Measurements from ENCODE around the gene SYT2. TPM values are rescaled to one million over a fixed set of nuclear protein-coding genes. Genes with fewer than 3 reads are reported as not detected.
A peak's percentile ranks its signal among the peaks of the same experiment; 100 is the strongest.
"Not testable (repeated sequence)": the region's sequence is repeated elsewhere in the genome, so short reads cannot be mapped to it uniquely, and the experiment has no call there.

Gene SYT2
- total RNA-seq, 1 donor from 2014 or later: not detected

DNA sequence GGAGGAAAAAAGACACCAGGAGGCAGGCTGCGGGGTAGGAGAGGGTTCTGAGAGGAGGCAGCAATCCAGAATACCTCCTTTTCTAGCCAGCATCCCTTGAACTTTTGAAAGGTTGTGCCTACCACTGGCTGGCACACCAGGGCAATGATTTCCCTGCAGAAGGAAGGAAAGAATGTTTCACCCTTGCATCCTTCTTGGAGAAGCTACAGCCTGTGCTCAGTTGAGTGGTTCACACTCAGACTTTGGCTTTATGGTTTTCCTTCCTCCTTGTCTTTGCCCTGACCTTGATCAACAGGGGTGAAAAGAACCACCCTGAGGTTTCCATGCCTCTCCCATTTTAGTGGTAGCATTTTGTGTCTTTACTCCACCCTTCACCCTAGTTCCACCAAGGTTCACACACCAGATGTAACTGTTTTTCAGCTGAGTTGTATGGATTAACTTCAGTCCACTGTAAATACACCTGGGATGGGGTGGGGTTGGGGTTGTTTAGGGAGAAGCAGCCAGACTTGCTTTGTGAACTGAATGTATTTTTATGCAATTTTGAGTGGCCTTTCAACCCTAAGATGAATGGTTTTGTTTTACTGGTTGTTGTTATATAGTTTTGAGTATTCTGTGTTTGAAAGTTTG is 122.3 kb downstream of the SYT2 start:
- Histone ChIP-seq H3K27me3 (no peaks in the 10 kb centered on the region), H3K9me3 (no peaks in the 10 kb centered on the region), H3K4me1 (peaks cover 8 to 50% of the 10 kb centered on the region in 2 donors), H3K36me3 (peaks cover 13 to 37% of the 10 kb centered on the region in 2 donors), H3K27ac (peak overlapping the region; percentile 90 to 94), H3K4me3 (no peak overlapping the region)
- TF ChIP-seq, protein P1, sequence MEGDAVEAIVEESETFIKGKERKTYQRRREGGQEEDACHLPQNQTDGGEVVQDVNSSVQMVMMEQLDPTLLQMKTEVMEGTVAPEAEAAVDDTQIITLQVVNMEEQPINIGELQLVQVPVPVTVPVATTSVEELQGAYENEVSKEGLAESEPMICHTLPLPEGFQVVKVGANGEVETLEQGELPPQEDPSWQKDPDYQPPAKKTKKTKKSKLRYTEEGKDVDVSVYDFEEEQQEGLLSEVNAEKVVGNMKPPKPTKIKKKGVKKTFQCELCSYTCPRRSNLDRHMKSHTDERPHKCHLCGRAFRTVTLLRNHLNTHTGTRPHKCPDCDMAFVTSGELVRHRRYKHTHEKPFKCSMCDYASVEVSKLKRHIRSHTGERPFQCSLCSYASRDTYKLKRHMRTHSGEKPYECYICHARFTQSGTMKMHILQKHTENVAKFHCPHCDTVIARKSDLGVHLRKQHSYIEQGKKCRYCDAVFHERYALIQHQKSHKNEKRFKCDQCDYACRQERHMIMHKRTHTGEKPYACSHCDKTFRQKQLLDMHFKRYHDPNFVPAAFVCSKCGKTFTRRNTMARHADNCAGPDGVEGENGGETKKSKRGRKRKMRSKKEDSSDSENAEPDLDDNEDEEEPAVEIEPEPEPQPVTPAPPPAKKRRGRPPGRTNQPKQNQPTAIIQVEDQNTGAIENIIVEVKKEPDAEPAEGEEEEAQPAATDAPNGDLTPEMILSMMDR (IDR thresholded peaks at IDR 0.05): no peak
- DNase-seq (ENCODE audit: low spot score in 2 of 2): no peak
- intact Hi-C loops (cut with DNase I): loop anchor here (2.0 to 10.0 kb wide), 4 partner anchors 15 to 383 kb away; no protein-coding TSS in a partner anchor

DNA sequence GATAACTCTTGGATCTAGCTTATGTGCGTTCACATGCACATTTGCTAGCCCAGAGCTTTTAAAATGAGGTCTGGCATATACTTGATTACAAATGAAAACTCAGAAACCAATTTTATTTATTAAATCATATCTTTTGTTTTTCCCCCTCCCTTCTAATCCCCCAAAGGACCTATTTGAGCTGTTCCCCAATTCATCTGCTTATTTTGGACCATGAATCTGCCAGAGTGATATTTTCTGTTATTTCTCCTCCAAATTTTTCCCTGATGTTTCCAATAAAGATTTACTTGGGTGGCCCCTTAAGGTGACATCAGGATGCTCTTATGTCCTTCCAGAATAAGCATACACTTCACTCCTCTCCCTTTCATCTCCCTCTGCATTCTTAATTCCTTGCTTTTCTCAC is 123.4 kb downstream of the SYT2 start:
- intact Hi-C loops (cut with DNase I): loop anchor here (5.0 to 10.0 kb wide), 2 partner anchors 80 to 382 kb away; no protein-coding TSS in a partner anchor
- H3K27ac ChIP-seq: peak overlapping the region; percentile 90 to 94
- H3K36me3 ChIP-seq: peaks cover 20 to 44% of the 10 kb centered on the region in 2 donors
- DNase-seq (ENCODE audit: low spot score in 2 of 2): no peak
- TF ChIP-seq, protein P1 (IDR thresholded peaks at IDR 0.05): no peak
- no peak overlapping the region for H3K4me3 ChIP-seq
- H3K27me3 ChIP-seq: no peaks in the 10 kb centered on the region
- H3K4me1 ChIP-seq: peaks cover 8 to 48% of the 10 kb centered on the region in 2 donors
- no peaks in the 10 kb centered on the region for H3K9me3 ChIP-seq

DNA sequence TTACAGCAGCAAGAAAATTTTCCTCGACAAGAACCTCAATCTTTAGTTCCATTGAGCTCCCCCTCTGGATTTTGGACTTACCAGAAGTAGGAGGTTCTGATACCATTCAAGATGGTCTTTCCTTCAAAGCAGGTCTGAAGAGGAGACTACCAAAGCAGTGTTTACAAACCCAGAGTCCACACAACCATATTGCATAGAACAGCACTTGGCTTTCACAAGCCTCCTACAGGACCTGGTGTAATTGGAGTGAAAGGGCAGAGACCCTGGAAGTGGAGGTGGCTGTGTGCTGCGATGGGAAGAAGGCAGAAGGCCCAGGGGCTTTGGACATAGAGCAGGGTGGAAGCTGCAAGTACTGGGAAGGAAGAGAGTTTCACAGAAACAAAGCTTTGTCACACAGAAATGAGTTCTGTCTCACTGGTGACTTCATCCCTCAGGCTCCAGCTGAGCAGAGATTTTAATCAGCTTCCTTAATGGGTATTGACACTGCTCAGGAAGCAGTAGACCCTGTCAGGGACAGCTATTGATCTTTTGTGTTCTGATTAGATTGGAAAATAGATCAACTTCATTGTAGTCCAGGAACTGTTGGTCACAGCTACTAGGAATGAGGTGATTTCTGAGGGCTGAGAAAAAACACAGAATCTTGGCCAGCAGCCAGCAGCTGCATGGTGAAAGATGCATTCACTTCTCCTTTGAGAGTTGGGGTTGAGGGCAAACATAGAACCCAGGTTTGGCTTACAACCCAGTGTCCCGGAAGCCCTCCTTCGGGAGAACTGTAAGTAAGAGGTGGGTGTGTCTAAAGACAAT is 124.0 kb downstream of the SYT2 start:
- Histone ChIP-seq H3K27me3 (no peaks in the 10 kb centered on the region), H3K4me1 (peaks cover 8 to 48% of the 10 kb centered on the region in 2 donors), H3K9me3 (no peaks in the 10 kb centered on the region), H3K36me3 (peaks cover 26 to 46% of the 10 kb centered on the region in 2 donors), H3K4me3 (no peak overlapping the region), H3K27ac (peak overlapping the region; percentile 90 to 94)
- TF ChIP-seq, protein P1 (IDR thresholded peaks at IDR 0.05): no peak
- no peak for DNase-seq (ENCODE audit: low spot score in 2 of 2)
- intact Hi-C loops (cut with DNase I): loop anchor here (5.0 to 10.0 kb wide), 2 partner anchors 79 to 381 kb away; no protein-coding TSS in a partner anchor

DNA sequence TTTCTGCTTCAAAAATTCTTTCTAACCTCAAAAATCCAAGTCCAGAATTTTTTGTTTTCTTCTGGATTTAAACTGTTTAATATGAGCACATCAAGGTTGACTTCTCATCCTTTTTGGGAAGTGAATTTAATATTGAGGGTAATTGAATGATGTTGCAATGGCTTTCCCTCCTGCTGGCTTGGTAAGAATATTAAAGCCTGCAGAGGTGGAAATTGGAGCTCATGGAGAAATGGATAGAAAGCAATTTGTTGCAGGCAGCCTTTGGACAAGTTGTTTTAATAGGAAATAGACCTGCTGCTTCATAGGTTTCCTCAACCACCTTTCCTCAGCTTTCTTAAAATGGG is 124.7 kb downstream of the SYT2 start:
- TF ChIP-seq, protein P1 (IDR thresholded peaks at IDR 0.05): no peak
- peaks cover 33 to 53% of the 10 kb centered on the region in 2 donors for H3K36me3 ChIP-seq
- no peaks in the 10 kb centered on the region for H3K9me3 ChIP-seq
- no peak overlapping the region for H3K4me3 ChIP-seq
- H3K4me1 ChIP-seq: peaks cover 8 to 48% of the 10 kb centered on the region in 2 donors
- H3K27me3 ChIP-seq: no peaks in the 10 kb centered on the region
- no peak for DNase-seq (ENCODE audit: low spot score in 2 of 2)
- peak overlapping the region; percentile 90 to 94 for H3K27ac ChIP-seq
- intact Hi-C loops (cut with DNase I): loop anchor here (5.0 to 10.0 kb wide), 2 partner anchors 78 to 381 kb away; no protein-coding TSS in a partner anchor

DNA sequence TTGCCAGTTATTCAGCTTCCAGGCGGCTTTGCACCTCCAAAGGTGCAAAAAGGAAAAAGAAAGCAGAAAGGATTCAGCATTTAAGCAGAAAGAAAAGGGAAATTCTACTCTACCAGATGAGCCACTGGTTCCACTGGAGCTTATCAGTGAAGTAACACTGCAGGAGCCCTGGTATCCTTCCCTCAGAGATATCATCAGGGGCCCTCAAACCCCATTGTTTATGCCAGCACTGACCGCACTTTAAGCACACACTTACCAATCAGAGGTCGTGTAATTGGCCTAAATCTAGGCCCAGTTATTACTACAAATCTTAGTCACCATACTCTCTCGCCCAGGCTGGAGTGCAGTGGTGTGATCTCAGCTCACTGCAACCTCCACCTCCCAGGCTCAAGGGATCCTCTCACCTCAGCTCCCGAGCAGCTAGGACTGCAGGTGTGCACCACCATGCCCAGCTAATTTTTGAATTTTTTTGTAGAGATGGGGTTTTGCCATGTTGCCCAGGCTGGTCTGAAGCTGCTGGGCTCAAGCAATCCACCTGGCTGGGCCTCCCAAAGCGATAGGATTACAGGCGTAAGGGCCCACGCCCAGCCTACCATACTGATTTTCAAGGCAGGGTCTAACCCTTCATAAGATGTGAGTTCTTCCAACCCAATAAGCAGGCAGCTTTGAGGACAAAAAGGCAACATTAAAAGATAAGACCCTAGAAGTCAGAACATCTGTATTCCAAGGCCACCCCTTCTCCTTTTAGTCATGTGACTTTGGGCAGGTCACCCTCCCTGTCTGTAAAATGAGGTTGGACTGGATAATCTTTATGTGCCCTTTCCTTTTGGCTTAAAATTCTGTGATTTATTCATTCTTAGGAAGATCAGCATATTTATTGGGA is 125.3 kb downstream of the SYT2 start:
- TF ChIP-seq, protein P1 (IDR thresholded peaks at IDR 0.05): no peak
- DNase-seq (ENCODE audit: low spot score in 2 of 2): no peak
- Histone ChIP-seq H3K36me3 (peaks cover 38 to 58% of the 10 kb centered on the region in 2 donors), H3K9me3 (no peaks in the 10 kb centered on the region), H3K4me3 (no peak overlapping the region), H3K27me3 (no peaks in the 10 kb centered on the region), H3K4me1 (peaks cover 8 to 49% of the 10 kb centered on the region in 2 donors), H3K27ac (peak overlapping the region; percentile 90 to 94)
- intact Hi-C loops (cut with DNase I): loop anchor here (5.0 to 10.0 kb wide), 2 partner anchors 78 to 380 kb away; no protein-coding TSS in a partner anchor

DNA sequence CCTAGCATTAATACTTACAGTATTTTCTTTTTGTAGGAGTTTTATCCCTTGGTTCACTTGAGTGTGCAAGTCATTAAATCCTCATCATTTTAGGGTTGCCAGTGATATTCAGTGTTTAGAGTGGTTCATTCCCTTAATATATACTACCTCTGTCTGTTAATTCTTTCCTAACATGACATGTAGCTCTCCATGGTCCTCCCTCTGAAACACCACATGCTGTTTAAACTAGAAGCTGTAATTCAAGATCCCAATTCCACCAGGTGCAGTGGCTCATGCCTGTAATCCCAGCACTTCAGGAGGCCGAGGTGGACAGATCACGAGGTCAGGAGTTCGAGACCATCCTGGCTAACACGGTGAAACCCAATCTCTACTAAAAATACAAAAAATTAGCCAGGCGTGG is 127.9 kb downstream of the SYT2 start:
- peaks cover 38 to 58% of the 10 kb centered on the region in 2 donors for H3K36me3 ChIP-seq
- not testable (repeated sequence) for H3K27ac ChIP-seq; H3K9me3 ChIP-seq; H3K27me3 ChIP-seq; H3K4me3 ChIP-seq; DNase-seq (ENCODE audit: low spot score in 2 of 2)
- intact Hi-C loops (cut with DNase I): loop anchor here (10.0 kb wide), 1 partner anchor 378 kb away; no protein-coding TSS in a partner anchor
- peaks cover 8 to 46% of the 10 kb centered on the region in 2 donors for H3K4me1 ChIP-seq

Data from ascending aorta (tissue), 2 donors.